Neural cell (in vitro differentiated cells): ENCODE data around the gene GRID1.

Experiments
- EP300 ChIP-seq: fragments of 450-650 bp; conservative IDR thresholded peaks from 2 replicates; pipeline ENCODE4 v1.6.1; 2014; ENCODE audit warnings: antibody characterized with exemption, mild to moderate bottlenecking, moderate library complexity; ENCODE audit not compliant: poor library complexity, severe bottlenecking
- MXI1 ChIP-seq: fragments of 450-650 bp; conservative IDR thresholded peaks from 2 replicates; pipeline ENCODE4 v1.6.1; 2014; ENCODE audit warnings: antibody characterized with exemption, mild to moderate bottlenecking; ENCODE audit not compliant: poor library complexity, severe bottlenecking
- POLR2AphosphoS5 ChIP-seq: IDR thresholded peaks from 2 replicates; pipeline ENCODE4 v1.6.1; 2012
- SMC3 ChIP-seq: fragments of 450-650 bp; conservative IDR thresholded peaks from 2 replicates; pipeline ENCODE4 v1.6.1; 2014; ENCODE audit warnings: antibody characterized with exemption, mild to moderate bottlenecking, moderate library complexity; ENCODE audit not compliant: poor library complexity
- TF ChIP-seq, protein P1 (sequence below): fragments of 450-650 bp; IDR thresholded peaks from 2 replicates; pipeline ENCODE4 v1.5.1; 2014; ENCODE audit warnings: antibody characterized with exemption, mild to moderate bottlenecking, moderate library complexity; ENCODE audit not compliant: poor library complexity, severe bottlenecking
- TF ChIP-seq, protein P2 (sequence below): IDR thresholded peaks from 2 replicates; pipeline ENCODE4 v1.6.1; 2012; ENCODE audit warnings: borderline replicate concordance

DNA sequence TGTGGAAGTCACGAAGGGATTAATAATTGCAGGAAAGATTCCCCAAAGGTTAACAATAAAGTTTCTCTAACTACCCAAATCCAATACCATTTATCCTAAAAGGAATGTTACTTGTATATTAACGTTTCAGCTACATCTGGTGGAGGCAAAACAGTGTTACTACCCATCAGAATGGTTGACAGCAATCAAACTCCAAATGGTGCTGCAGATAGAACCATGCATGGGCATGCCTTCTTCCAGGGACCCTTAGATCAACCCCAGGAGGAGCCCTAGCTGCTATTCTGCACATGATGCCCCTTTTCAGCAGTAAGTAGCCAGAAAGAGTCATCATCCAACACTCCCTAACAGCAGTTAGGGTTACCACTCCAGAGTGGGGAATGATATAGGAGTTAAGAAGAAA, 336.3 kb downstream of the GRID1 start:
- TF ChIP-seq, protein P1, sequence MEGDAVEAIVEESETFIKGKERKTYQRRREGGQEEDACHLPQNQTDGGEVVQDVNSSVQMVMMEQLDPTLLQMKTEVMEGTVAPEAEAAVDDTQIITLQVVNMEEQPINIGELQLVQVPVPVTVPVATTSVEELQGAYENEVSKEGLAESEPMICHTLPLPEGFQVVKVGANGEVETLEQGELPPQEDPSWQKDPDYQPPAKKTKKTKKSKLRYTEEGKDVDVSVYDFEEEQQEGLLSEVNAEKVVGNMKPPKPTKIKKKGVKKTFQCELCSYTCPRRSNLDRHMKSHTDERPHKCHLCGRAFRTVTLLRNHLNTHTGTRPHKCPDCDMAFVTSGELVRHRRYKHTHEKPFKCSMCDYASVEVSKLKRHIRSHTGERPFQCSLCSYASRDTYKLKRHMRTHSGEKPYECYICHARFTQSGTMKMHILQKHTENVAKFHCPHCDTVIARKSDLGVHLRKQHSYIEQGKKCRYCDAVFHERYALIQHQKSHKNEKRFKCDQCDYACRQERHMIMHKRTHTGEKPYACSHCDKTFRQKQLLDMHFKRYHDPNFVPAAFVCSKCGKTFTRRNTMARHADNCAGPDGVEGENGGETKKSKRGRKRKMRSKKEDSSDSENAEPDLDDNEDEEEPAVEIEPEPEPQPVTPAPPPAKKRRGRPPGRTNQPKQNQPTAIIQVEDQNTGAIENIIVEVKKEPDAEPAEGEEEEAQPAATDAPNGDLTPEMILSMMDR: no peak
- TF ChIP-seq SMC3 (no peak), EP300 (no peak), MXI1 (no peak), POLR2AphosphoS5 (no peak)
- TF ChIP-seq, protein P2, sequence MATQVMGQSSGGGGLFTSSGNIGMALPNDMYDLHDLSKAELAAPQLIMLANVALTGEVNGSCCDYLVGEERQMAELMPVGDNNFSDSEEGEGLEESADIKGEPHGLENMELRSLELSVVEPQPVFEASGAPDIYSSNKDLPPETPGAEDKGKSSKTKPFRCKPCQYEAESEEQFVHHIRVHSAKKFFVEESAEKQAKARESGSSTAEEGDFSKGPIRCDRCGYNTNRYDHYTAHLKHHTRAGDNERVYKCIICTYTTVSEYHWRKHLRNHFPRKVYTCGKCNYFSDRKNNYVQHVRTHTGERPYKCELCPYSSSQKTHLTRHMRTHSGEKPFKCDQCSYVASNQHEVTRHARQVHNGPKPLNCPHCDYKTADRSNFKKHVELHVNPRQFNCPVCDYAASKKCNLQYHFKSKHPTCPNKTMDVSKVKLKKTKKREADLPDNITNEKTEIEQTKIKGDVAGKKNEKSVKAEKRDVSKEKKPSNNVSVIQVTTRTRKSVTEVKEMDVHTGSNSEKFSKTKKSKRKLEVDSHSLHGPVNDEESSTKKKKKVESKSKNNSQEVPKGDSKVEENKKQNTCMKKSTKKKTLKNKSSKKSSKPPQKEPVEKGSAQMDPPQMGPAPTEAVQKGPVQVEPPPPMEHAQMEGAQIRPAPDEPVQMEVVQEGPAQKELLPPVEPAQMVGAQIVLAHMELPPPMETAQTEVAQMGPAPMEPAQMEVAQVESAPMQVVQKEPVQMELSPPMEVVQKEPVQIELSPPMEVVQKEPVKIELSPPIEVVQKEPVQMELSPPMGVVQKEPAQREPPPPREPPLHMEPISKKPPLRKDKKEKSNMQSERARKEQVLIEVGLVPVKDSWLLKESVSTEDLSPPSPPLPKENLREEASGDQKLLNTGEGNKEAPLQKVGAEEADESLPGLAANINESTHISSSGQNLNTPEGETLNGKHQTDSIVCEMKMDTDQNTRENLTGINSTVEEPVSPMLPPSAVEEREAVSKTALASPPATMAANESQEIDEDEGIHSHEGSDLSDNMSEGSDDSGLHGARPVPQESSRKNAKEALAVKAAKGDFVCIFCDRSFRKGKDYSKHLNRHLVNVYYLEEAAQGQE: no peak
